C4-2B (cell line): ENCODE measurements around the gene ADGB.
"Not testable (repeated sequence)": the region's sequence is repeated elsewhere in the genome, so short reads cannot be mapped to it uniquely, and the experiment has no call there.

ENCODE experiments used
- H3K27ac ChIP-seq: fragments of 450-650 bp; 2 replicates; pipeline ENCODE4 v1.5.1; 2017
- ZFX ChIP-seq: fragments of 450-650 bp; IDR thresholded peaks from 2 replicates; pipeline ENCODE4 v1.6.1; 2017
- TF ChIP-seq, protein P1 (sequence below): fragments of 450-650 bp; conservative IDR thresholded peaks from 2 replicates; pipeline ENCODE4 v1.5.1; 2017; ENCODE audit warnings: mild to moderate bottlenecking

The ADGB gene

DNA sequence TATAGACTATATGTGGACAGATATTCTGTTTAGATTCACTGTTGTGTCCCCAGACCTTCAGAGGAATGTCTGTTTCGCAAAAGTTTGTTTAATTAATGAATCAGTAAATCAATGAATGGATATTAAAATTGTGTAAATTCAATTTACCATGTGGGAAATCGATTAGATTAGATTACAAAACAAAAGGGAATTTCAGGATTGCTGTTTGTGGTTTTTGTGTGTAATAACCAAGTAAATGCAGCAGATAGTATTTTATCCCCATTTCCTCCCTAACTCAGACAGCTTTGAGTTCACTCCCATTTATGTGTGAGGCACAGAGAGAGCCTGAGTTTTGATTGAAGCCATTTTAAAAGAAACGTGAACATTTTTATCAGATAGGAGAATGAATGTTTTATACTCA lies 214.8 kb downstream of the ADGB start:
- H3K27ac ChIP-seq: no peak overlapping the region
- TF ChIP-seq, protein P1, sequence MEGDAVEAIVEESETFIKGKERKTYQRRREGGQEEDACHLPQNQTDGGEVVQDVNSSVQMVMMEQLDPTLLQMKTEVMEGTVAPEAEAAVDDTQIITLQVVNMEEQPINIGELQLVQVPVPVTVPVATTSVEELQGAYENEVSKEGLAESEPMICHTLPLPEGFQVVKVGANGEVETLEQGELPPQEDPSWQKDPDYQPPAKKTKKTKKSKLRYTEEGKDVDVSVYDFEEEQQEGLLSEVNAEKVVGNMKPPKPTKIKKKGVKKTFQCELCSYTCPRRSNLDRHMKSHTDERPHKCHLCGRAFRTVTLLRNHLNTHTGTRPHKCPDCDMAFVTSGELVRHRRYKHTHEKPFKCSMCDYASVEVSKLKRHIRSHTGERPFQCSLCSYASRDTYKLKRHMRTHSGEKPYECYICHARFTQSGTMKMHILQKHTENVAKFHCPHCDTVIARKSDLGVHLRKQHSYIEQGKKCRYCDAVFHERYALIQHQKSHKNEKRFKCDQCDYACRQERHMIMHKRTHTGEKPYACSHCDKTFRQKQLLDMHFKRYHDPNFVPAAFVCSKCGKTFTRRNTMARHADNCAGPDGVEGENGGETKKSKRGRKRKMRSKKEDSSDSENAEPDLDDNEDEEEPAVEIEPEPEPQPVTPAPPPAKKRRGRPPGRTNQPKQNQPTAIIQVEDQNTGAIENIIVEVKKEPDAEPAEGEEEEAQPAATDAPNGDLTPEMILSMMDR: no peak
- no peak for TF ChIP-seq ZFX

DNA sequence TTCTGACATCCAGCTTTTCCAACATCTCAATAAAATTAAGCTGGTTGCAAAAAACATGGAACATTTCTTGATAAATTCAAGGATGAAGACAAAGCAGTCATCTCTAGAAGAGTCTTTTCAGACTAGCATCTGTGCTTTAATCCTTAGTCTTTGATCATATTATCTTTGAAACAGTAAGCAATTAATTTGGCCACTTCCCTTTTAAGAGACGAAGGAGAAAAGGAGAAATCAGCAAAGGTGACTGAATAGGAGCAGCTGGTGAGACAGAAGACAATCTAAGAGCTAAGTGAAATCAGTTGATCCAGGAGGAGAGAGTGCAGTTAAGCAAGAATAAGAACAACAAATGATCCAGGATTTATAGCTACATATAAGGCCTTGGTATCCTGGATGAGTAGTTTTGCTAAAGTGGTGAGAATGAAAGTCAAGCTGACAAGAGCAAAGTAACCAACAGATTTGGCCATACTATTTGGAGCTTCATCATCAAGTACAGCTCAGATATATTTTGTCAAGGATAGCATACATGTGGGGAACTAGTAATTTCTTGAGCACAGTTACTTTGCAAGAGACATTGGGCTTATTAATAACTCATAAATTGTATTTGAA lies 215.5 kb downstream of the ADGB start:
- TF ChIP-seq ZFX: no peak
- TF ChIP-seq, protein P1: no peak
- H3K27ac ChIP-seq: no peak overlapping the region

DNA sequence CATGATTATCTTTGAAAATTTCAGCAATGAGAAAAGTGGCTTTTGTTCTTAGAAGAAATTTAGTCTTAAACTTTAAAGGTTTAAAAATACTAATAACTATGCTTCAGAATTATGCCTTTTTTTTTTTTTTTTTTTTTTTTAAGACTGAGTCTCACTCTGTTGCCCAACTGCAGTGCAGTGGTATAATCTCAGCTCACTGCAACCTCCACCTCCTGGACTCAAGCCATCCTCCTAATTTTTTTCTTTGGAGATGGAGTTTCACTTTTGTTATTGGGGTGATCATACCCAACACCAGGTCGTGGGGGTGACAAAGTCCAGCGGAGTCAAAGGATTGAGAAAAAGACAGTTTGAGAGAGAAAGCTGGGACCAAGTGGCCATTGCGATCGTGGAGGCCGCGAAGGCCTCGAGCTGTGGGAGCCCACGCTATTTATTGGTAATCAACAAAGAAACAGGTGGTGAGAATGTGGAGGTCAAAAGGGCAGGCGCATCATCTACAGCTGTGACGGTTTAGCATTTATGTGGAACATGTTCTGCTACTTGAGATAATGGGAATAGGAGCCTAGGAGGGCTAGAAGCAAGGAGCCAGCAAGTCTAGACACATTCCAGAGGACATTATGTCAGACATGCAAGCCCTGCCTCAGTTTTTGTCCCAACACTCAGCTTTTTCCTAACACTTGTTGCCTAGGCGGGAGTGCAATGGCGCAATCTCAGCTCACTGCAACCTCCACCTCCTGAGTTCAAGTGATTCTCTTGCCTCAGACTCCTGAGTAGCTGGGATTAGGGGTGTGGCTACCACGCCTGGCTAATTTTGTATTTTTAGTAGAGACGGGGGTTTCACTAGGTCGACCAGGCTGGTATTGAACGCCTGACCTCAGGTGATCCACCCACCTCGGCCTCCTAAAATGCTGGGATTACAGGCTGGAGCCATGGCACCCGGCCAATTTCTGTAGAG lies 217.0 kb downstream of the ADGB start:
- not testable (repeated sequence) for H3K27ac ChIP-seq

DNA sequence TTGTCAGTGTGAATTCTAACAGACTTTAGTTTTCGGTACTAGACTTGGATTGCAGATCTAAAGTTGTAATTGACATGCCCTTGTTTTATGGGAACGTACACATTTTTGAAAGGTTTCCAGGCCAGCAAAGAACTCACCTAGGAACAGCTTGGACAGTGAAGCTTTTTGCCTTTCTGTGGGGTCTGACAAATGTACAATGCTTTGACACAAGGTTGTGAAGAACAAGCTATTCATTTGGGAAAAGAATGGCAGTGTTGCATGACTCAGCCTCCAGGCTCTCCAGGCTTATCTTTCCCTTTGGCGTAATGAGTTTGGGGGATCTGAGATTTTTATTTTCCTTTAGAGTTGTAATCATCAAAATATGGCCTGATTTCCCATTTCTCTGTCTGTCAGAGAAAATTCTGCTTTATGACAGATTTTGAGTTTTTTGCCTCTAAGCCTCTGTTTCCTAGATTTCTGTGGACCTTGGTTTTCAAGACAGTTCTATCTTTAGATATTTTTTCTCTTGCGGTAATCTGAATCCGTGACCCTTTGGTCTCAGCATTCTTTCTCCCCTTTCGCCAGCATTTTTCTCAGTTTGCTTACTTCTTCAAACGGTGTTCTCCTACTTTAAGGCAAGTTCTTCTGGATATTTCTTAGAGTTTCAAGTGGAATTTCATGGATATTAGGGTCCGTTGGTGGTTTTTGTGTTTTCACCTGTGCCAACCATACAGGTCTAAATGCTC lies 221.0 kb downstream of the ADGB start:
- TF ChIP-seq ZFX: no peak
- TF ChIP-seq, protein P1: no peak
- no peak overlapping the region for H3K27ac ChIP-seq

DNA sequence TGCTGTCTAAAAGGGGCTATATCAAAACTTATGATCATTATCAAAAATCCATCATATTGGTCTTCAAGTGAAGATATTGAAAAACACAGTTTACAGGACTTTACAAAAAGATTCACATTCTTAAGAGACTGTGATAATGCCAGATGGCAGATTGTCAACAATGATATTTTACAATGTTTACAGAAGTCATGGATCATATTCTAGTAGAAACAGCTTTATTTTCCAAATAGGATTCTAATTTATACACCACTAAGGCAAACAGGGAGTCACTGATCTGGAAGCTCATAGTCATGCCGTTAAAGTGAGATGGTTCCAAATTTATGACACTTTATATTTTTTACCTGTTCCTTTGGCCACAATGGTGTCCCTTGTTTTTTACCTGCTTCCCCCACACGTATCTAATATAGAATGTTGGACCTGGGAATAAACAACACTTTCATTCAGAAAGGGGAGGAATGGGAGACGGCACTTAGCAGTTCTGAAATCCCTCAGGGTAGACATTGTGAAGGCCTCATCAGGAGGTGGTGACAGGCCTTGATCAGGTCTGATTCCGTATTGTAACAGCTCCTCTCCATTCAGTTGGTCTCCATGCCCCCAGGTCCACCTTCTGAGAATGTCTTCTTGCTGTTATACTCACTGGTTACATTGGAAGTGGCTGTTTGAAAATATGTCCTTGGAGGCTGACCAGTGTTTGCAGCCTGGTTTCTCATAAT lies 228.6 kb downstream of the ADGB start:
- no peak overlapping the region for H3K27ac ChIP-seq
- TF ChIP-seq, protein P1: no peak
- no peak for TF ChIP-seq ZFX

DNA sequence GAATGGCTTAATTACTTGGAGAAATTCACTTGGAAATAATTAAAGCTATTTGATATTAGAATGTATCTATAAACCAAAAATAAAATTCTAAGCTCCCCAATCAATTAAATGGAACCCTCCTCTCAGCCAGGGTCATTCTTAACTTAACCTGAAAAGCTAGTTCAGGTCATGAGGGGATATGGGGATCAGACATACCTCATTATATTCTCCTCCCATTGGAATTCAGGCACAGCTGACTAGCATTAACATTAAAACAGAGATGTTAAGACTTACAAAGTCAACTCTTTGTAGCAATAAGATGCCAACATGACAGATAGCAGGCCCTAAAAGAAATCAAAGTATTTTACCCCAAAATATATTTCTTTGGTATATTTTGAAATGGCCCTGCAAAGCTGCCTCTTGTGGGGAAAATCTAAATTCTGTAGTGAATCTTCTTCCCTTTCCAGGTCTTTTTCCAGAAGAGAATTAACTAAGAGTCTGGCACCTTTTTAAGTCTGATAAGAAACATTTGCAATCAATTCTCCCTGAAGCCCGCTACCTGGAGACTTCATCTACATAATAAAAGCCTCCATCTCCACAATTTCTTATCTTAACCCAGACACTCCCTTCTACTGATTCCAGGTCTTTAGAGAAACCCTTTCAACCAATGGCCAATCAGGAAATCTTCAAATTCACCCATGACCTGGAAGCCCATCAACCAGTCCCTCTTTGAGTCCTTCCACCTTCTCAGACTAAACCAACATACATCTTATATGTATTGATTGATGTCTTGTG lies 231.2 kb downstream of the ADGB start:
- no peak for TF ChIP-seq ZFX
- TF ChIP-seq, protein P1: no peak
- H3K27ac ChIP-seq: no peak overlapping the region

DNA sequence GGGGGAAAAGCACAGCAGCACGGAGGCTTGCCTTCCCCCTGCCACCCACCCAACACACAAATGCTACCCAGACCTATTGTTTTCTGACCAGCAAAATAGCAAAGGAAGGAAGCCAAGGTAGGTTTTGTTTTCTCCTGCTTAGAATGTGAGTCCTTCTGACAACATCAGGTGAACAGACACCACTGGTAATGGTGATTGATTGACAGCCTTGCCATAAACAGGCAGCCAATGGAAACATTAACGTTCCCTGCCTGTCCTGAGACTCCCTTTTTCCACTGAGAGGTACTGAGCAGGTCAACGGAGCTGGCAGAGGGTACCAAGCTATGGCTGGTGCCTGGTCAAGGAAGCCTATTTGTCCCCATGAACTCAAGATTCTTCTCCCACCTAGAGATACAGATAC lies 234.4 kb downstream of the ADGB start:
- no peak for TF ChIP-seq ZFX
- TF ChIP-seq, protein P1: no peak
- H3K27ac ChIP-seq: no peak overlapping the region
